GM18499 (cell line): Measurements from ENCODE around the gene ALKBH5.

Experiments
- ATAC-seq: cut with Tn5 transposase; IDR thresholded peaks from one replicate; pipeline ENCODE4 v1.9.1; 2021; ENCODE audit warnings: moderate number of reproducible peaks; ENCODE audit not compliant: insufficient read depth, unreplicated experiment

The ALKBH5 gene

DNA sequence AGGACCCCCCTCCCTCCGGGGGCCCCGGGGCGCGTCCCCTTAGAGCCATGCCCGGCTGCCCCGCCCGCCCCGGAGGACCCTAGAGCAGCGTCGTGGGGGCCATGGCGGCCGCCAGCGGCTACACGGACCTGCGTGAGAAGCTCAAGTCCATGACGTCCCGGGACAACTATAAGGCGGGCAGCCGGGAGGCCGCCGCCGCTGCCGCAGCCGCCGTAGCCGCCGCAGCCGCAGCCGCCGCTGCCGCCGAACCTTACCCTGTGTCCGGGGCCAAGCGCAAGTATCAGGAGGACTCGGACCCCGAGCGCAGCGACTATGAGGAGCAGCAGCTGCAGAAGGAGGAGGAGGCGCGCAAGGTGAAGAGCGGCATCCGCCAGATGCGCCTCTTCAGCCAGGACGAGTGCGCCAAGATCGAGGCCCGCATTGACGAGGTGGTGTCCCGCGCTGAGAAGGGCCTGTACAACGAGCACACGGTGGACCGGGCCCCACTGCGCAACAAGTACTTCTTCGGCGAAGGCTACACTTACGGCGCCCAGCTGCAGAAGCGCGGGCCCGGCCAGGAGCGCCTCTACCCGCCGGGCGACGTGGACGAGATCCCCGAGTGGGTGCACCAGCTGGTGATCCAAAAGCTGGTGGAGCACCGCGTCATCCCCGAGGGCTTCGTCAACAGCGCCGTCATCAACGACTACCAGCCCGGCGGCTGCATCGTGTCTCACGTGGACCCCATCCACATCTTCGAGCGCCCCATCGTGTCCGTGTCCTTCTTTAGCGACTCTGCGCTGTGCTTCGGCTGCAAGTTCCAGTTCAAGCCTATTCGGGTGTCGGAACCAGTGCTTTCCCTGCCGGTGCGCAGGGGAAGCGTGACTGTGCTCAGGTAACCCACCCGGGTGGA, 759 bp downstream of the ALKBH5 start:
- no peak for ATAC-seq

- no peak for ATAC-seq
Observed at GRCh38 chr17:18185391-18185790, 1.8 kb downstream of the ALKBH5 start.

GRCh38 chr17:18185832-18186626, 2.4 kb downstream of the ALKBH5 start:
- ATAC-seq, result no peak

DNA sequence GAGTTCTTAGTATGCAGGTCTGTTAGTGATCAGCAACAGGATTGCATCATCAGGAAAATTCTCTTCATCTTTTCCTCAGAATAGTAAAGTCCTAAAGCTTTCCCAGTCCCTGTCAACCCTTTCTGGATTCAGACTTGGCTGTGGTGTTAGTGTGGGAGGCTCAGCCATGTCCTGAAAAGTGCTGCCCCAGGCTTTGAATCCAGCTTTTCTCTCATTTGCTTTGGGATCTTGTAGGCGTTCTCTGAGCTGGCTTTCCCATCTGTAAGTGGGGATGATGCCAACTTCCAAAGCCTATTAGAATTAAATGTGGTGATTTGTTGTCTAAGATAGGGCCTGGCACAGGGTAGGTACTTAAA, 3.0 kb downstream of the ALKBH5 start:
- no peak for ATAC-seq

DNA sequence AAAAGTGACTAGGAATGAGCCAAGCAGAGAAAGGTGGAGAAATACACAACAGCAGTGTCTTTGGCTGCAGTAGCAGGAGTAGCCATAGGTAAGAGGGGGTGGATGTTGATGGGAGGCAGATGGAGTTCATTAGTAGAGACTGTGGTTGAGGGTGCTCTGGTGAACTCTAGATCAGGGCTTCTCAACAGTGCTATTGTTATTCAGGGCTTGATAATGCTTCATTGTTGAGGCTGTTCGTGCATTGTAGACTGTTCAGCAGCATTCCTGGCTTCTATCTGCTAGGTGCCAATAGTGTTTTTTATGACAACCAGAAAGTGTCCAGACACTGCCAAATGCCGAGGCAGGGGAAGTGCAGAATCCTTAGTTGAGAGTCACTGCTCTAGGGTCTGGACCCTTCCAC, 3.6 kb downstream of the ALKBH5 start:
- ATAC-seq, result no peak

GRCh38 chr17:18187821-18188761, 4.5 kb downstream of the ALKBH5 start:
- ATAC-seq, result no peak

GRCh38 chr17:18190628-18191235, 7.1 kb downstream of the ALKBH5 start:
- no peak for ATAC-seq

DNA sequence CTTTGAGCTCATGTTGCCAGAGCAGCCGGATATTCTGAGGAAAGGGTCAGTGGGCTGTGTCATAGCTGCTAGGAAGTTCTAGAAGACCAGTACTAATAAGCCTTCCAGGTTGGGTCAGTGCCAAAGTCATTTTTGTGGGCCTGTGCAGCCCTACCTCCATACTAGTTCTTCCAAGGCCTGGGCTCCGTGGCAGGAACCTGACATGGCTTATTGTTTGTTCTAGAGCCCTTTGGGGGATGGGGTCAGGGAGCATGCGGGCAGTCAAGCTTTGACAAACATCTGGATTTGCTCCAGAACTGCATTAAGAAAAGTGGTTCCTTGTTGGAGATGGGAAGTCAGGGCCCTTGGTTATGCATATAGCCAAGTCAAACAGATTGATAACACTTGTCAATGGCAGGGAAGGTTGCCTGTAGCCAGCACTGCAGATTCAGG, 7.6 kb downstream of the ALKBH5 start:
- ATAC-seq, result no peak

DNA sequence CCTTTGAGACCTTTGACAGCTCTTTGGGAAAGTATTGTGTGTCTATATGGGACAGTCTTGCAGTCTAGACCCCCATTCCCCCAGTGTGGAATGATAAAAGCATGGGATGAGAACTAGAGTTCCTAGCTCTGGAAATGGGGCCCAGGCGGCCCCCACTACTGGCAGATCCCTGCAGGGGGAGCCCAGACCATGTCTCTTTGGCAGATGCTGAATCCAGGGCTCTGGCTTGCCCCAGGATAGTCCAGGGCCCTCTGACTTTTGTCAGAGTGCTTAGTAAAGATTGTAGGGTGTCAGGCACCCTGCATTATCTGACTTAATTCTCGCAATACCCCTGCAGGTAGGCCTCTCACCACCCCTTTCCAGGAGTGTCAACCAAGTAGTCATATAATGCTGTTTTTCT, 8.3 kb downstream of the ALKBH5 start:
- no peak for ATAC-seq

DNA sequence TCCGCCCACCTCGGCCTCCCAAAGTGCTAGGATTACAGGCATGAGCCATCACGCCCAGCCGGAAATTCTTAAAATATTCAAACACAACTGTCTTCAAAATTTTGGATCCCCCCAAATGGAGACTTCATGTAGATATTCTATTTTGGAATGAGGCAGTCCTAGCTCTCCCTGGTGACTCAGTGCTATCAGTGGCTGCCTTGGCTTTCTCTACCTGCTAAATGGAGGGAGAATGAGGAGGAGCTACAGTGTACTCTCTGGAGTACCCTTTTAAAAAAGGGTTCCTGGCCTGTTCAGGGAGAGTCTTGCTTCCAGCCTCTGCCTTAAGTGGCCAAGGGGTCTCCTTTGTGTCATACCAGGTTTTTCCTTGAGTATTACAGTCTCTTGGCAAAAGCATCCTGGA, 10.8 kb downstream of the ALKBH5 start:
- ATAC-seq, result no peak

DNA sequence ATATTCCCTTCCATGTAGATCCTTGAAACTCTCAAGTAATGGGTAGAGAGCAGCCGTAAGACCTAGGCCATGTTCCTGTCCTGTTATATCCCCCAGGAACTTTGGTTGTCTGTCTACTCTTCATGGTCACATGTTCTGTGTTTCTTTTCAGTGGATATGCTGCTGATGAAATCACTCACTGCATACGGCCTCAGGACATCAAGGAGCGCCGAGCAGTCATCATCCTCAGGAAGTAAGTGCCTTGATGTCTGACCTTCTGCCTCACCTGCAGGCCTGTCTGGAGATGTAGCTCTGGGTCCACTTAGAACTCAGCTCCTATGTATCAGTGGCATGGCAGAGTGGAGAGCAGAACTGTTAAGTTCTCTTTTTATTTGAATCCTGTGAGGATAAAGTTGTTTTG, 11.2 kb downstream of the ALKBH5 start:
- ATAC-seq, result no peak

DNA sequence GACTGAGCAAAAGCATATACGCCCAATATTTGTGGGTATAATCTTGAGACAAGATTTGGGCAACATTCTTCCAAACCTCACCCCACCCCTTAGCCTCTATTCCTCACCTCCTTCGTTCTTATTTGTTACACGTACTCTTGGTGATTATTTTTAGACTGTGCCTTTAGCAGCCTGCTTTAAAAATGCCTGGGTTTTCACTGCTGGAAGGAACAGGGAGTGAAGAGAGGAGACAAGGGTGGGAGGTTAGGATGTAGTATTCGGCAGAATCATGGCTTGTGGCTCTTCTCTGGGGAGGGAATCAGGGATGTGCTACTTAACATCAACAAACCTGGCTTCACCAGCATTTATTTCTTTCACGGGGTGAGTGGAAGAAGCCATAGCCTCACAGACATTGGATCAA, 11.6 kb downstream of the ALKBH5 start:
- no peak for ATAC-seq

GRCh38 chr17:18197535-18198194, 14.0 kb downstream of the ALKBH5 start:
- ATAC-seq, result no peak

DNA sequence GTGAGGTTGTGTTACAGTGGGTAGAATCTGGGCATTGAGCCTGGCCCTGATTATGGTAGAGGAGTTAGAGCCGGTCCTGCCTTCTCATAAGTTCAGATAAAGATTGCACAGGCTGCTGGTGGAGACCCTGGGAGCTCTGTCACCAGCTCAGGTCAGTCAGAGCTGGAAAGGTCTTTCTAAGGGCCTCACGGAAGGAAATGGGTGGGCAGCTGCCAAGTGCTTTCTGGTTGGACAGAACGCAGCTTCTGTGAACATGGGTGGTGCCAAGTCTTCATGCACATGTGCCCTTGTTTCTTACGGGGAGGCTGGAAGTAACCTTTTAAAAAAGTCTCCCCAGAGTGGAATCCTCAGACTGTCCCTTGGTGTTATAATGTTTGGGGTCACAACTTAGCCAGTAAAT, 14.9 kb downstream of the ALKBH5 start:
- no peak for ATAC-seq

DNA sequence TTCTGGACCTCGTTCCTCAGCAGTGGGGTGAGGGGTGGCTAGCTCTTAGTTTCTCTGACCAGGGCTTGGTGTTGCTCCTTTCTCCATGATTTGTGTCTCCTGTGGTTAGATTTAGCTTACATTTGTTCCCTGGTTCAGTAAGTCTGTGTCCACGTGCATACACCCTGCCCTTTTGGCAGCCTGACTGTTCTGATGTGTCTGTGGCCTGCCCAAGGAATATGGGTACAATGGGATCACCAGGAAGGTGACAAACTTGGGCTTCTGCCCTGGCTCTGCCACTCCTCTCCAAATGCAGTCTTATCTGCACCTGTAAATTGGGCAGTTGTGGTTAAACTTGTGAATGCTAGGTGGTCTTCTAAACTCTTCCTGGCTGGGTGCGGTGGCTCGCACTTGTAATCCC, 17.5 kb downstream of the ALKBH5 start:
- no peak for ATAC-seq

DNA sequence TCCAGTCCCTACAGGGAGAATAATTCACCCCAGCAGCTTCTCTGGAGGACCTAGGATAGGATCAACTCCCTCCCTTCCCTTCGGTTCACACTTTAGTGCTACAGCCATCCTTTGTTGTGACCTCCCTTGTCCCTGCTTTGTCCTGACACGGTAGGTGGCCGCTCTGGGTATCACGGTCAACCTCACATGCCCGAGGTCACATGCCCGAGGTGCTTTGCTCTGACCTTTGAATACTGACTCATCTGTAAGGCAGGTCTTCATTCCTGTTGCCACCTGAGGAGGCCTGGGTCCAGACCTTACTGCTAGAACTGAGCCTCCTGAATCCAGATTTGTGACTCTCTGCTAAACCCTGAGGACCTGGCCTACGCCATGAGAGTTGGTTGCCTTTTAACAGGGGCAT, 19.7 kb downstream of the ALKBH5 start:
- ATAC-seq, result no peak

DNA sequence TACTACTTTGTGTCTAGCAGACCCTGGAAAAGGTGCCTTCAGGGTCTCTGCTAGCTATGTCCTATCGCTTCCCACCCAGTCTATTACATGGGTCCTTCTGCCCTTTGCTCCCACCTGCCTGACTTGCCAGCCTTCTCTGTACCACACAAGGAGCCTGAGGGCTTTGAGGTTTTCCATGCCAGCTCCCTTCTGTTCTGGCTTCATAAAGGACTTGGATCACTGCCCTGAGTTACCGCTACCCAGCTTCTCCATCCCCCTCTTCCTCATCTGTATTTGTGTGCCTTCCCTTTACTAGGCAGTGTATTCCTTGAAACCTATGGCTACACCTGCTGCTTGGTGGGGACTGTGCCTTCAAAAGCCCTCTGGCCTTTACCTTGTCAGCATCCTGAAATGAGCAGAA, 22.2 kb downstream of the ALKBH5 start:
- no peak for ATAC-seq

DNA sequence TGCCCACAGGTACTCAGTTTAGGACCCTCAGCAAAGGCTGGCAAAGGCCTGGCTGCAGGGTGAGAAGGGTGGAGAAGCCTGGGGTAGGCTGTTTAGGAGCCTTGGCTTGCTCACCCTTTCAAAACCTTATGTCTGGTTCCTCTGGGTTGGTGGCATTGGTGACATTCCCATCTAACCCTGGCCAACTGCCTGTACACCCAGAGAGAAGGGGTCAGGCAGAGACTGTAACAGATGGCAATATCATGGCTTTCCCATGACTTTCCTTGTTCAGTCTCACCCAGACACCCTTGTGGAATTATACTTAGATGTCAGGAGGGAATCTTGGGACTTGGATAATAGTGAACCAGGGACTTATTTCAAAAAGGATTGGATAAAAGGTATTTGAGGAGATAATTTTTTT, 23.3 kb downstream of the ALKBH5 start:
- no peak for ATAC-seq

DNA sequence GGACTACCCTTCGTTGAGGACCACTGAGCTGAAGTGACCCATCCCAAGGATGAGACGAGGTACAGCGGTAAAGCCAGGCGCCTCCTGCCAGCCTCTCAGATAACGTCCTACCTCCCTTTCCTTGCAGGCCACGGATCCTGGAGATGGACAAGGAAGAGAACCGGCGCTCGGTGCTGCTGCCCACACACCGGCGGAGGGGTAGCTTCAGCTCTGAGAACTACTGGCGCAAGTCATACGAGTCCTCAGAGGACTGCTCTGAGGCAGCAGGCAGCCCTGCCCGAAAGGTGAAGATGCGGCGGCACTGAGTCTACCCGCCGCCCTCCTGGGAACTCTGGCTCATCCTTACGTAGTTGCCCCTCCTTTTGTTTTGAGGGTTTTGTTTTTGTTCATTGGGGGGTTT, 24.5 kb downstream of the ALKBH5 start:
- ATAC-seq, result no peak
